H9 (cell line): ENCODE data around the gene CMSS1. TPM values are rescaled to one million over a fixed set of nuclear protein-coding genes. Genes with fewer than 3 reads are reported as not detected.

Source experiments
- DNase-seq: peaks from one replicate; pipeline ENCODE4 v3.0.0-alpha.2; 2017
- H2AFZ ChIP-seq: one replicate; pipeline ENCODE4 v1.6.1; 2013; ENCODE audit warnings: mild to moderate bottlenecking, low read length, control low read depth, moderate library complexity
- H2AK5ac ChIP-seq: 2 replicates; pipeline ENCODE4 v1.6.1; 2013; ENCODE audit warnings: low read length, control low read depth, mixed read lengths; ENCODE audit not compliant: insufficient read length
- H2BK120ac ChIP-seq: one replicate; pipeline ENCODE4 v1.6.1; 2013; ENCODE audit warnings: low read depth, mild to moderate bottlenecking, low read length, control low read depth, inconsistent platforms; ENCODE audit not compliant: poor library complexity, severe bottlenecking
- H2BK12ac ChIP-seq: 2 replicates; pipeline ENCODE4 v1.6.1; 2013; ENCODE audit warnings: low read length, control low read depth, mixed read lengths, low read depth; ENCODE audit not compliant: insufficient read length
- H2BK15ac ChIP-seq: 2 replicates; pipeline ENCODE4 v1.6.1; 2013; ENCODE audit warnings: low read depth, low read length, control low read depth
- H2BK20ac ChIP-seq: one replicate; pipeline ENCODE4 v1.6.1; 2013; ENCODE audit warnings: low read depth, mild to moderate bottlenecking, low read length, control low read depth, inconsistent platforms; ENCODE audit not compliant: poor library complexity, severe bottlenecking
- H2BK5ac ChIP-seq: 2 replicates; pipeline ENCODE4 v1.6.1; 2013; ENCODE audit warnings: low read length, control low read depth, mixed read lengths; ENCODE audit not compliant: insufficient read length
- H3K14ac ChIP-seq: 2 replicates; pipeline ENCODE4 v1.6.1; 2013; ENCODE audit warnings: low read length, control low read depth; ENCODE audit not compliant: insufficient read depth
- H3K18ac ChIP-seq: 2 replicates; pipeline ENCODE4 v1.6.1; 2013; ENCODE audit warnings: low read depth, mild to moderate bottlenecking, mixed read lengths, low read length, control low read depth; ENCODE audit not compliant: insufficient read length
- H3K23ac ChIP-seq: 2 replicates; pipeline ENCODE4 v1.6.1; 2013; ENCODE audit warnings: low read length, control low read depth, mixed read lengths, low read depth; ENCODE audit not compliant: insufficient read length
- H3K23me2 ChIP-seq: 2 replicates; pipeline ENCODE4 v1.6.1; 2013; ENCODE audit warnings: low read depth, mild to moderate bottlenecking, mixed read lengths, low read length, control low read depth; ENCODE audit not compliant: insufficient read length, poor library complexity, severe bottlenecking
- H3K27ac ChIP-seq: 2 replicates; pipeline ENCODE4 v1.5.1; 2013; ENCODE audit warnings: low read length, control low read depth, mixed read lengths, low read depth; ENCODE audit not compliant: insufficient read length
- H3K27me3 ChIP-seq: 2 replicates; pipeline ENCODE4 v1.6.1; 2013; ENCODE audit warnings: low read length, control low read depth, inconsistent platforms; ENCODE audit not compliant: insufficient read depth
- H3K4ac ChIP-seq: 2 replicates; pipeline ENCODE4 v1.6.1; 2013; ENCODE audit warnings: low read depth, mild to moderate bottlenecking, control low read depth, inconsistent platforms, low read length, moderate library complexity
- H3K4me1 ChIP-seq: 2 replicates; pipeline ENCODE4 v1.6.1; 2013; ENCODE audit warnings: low read length, control low read depth, inconsistent platforms; ENCODE audit not compliant: insufficient read depth
- H3K4me2 ChIP-seq: 2 replicates; pipeline ENCODE4 v1.6.1; 2013; ENCODE audit warnings: low read length, control low read depth, mixed read lengths; ENCODE audit not compliant: insufficient read length, insufficient read depth
- H3K56ac ChIP-seq: 2 replicates; pipeline ENCODE4 v1.6.1; 2013; ENCODE audit warnings: low read depth, mild to moderate bottlenecking, mixed read lengths, low read length, control low read depth; ENCODE audit not compliant: insufficient read length
- H3K79me1 ChIP-seq: 2 replicates; pipeline ENCODE4 v1.6.1; 2013; ENCODE audit warnings: low read depth, mild to moderate bottlenecking, moderate library complexity, low read length, control low read depth, inconsistent platforms; ENCODE audit not compliant: insufficient read depth, poor library complexity, severe bottlenecking
- H3K79me2 ChIP-seq: 2 replicates; pipeline ENCODE4 v1.6.1; 2013; ENCODE audit warnings: low read length, control low read depth, inconsistent platforms; ENCODE audit not compliant: insufficient read depth
- H3K9ac ChIP-seq: 2 replicates; pipeline ENCODE4 v1.6.1; 2013; ENCODE audit warnings: low read length, control low read depth, mixed read lengths; ENCODE audit not compliant: insufficient read length; ENCODE audit errors: extremely low read depth
- H3K9me3 ChIP-seq: one replicate; pipeline ENCODE4 v1.6.1; 2013; ENCODE audit warnings: low read depth, low read length, inconsistent platforms; ENCODE audit not compliant: control insufficient read depth
- H3T11ph ChIP-seq: one replicate; pipeline ENCODE4 v1.6.1; 2013; ENCODE audit warnings: mild to moderate bottlenecking, low read length, control low read depth, inconsistent platforms
- H4K20me1 ChIP-seq: one replicate; pipeline ENCODE4 v1.6.1; 2013; ENCODE audit not compliant: control insufficient read depth, insufficient read length, insufficient read depth
- H4K5ac ChIP-seq: 2 replicates; pipeline ENCODE4 v1.6.1; 2013; ENCODE audit warnings: low read depth, mild to moderate bottlenecking, mixed read lengths, low read length, control low read depth; ENCODE audit not compliant: insufficient read length
- H4K8ac ChIP-seq: replicated peaks from 2 replicates; pipeline ENCODE4 v1.6.1; 2013; ENCODE audit warnings: low read length, control low read depth, mixed read lengths, low read depth; ENCODE audit not compliant: insufficient read length
- H4K91ac ChIP-seq: 2 replicates; pipeline ENCODE4 v1.6.1; 2013; ENCODE audit warnings: low read depth, mild to moderate bottlenecking, moderate library complexity, mixed read lengths, low read length, control low read depth; ENCODE audit not compliant: insufficient read length
- H3K27ac Mint-ChIP-seq, 3 experiments: 2 replicates in 2 of 3; 3 replicates in 1 of 3; pipeline ENCODE4 v1.8.0; 2020 to 2021; ENCODE audit warnings: mixed read lengths in 3 of 3, mild to moderate bottlenecking in 1 of 3, moderate library complexity in 1 of 3
- H3K27me3 Mint-ChIP-seq: 2 replicates; pipeline ENCODE4 v1.8.0; 2021; ENCODE audit warnings: low read depth, mild to moderate bottlenecking, moderate library complexity, mixed read lengths
- H3K36me3 Mint-ChIP-seq, 3 experiments: 2 replicates in 2 of 3; 3 replicates in 1 of 3; pipeline ENCODE4 v1.8.0; 2020 to 2021; ENCODE audit warnings: low read depth in 3 of 3, mixed read lengths in 3 of 3; ENCODE audit not compliant: insufficient read depth in 1 of 3
- H3K4me1 Mint-ChIP-seq, 2 experiments: 2 replicates each; pipeline ENCODE4 v1.8.0; 2020; ENCODE audit warnings: mixed read lengths in 2 of 2
- H3K4me3 Mint-ChIP-seq, 2 experiments: 2 replicates in 1 of 2; 3 replicates in 1 of 2; pipeline ENCODE4 v1.8.0; 2020 to 2021; ENCODE audit warnings: mild to moderate bottlenecking in 2 of 2, mixed read lengths in 2 of 2, moderate library complexity in 1 of 2
- H3K9me3 Mint-ChIP-seq, 2 experiments: 2 replicates in 1 of 2; 3 replicates in 1 of 2; pipeline ENCODE4 v1.8.0; 2020; ENCODE audit warnings: mild to moderate bottlenecking in 2 of 2, mixed read lengths in 2 of 2, moderate library complexity in 1 of 2
- CTCF ChIP-seq: fragments of 200-600 bp; sonication (generic); conservative IDR thresholded peaks from 3 replicates; pipeline ENCODE4 v1.8.0; 2021; ENCODE audit warnings: antibody characterized with exemption, mild to moderate bottlenecking
- total RNA-seq: library from RNA; stranded (reverse); gene quantifications from 2 replicates; pipeline ENCODE4 v1.2.1, GENCODE V29; 2021

Gene CMSS1
- total RNA-seq, 1 experiment from 2014 or later = 61.8 TPM

GRCh38 chr3:100106531-100107141 is 289.0 kb downstream of the CMSS1 start:
- H2AFZ ChIP-seq = no peak overlapping the region
- H3K27ac ChIP-seq = no peak overlapping the region
- H2BK15ac ChIP-seq = no peak overlapping the region
- no peak overlapping the region for H3K18ac ChIP-seq
- Mint-ChIP-seq H3K36me3 (no peaks in the 10 kb centered on the region), H3K27ac (no peak overlapping the region), H3K4me3 (no peak overlapping the region), H3K27me3 (no peaks in the 10 kb centered on the region), H3K9me3 (no peaks in the 10 kb centered on the region), H3K4me1 (peaks cover 8 to 16% of the 10 kb centered on the region in 2 experiments; a peak in 3 of 4 replicates)
- no peaks in the 10 kb centered on the region for H3K4me1 ChIP-seq
- H3K79me2 ChIP-seq = no peaks in the 10 kb centered on the region
- no peak overlapping the region for H4K5ac ChIP-seq
- no peak for TF ChIP-seq CTCF
- no peak overlapping the region for H2BK120ac ChIP-seq
- H3K56ac ChIP-seq = no peak overlapping the region
- H3K9ac ChIP-seq = no peak overlapping the region
- H2BK20ac ChIP-seq = no peak overlapping the region
- DNase-seq = no peak
- no peaks in the 10 kb centered on the region for H3K79me1 ChIP-seq
- no peak overlapping the region for H2AK5ac ChIP-seq
- H4K91ac ChIP-seq = no peak overlapping the region
- no peaks in the 10 kb centered on the region for H3K27me3 ChIP-seq
- no peak overlapping the region for H3K4ac ChIP-seq
- no peaks in the 10 kb centered on the region for H3K9me3 ChIP-seq
- no peak overlapping the region for H3K23ac ChIP-seq
- H2BK5ac ChIP-seq = no peak overlapping the region
- H3K4me2 ChIP-seq = no peak overlapping the region
- H4K8ac ChIP-seq = no peak overlapping the region
- no peaks in the 10 kb centered on the region for H4K20me1 ChIP-seq
- H3T11ph ChIP-seq = no peak overlapping the region
- H3K14ac ChIP-seq = no peak overlapping the region
- H3K23me2 ChIP-seq = no peaks in the 10 kb centered on the region
- H2BK12ac ChIP-seq = no peak overlapping the region
